NCI-H128 (cell line): ENCODE results near the gene KLC3.
"Not testable (repeated sequence)": the region's sequence is repeated elsewhere in the genome, so short reads cannot be mapped to it uniquely, and the experiment has no call there.

Source experiments
- DNase-seq: peaks from one replicate; lab custom pipeline; 2025; ENCODE audit not compliant: unreplicated experiment; lab: John Stamatoyannopoulos, UW

KLC3 gene

DNA sequence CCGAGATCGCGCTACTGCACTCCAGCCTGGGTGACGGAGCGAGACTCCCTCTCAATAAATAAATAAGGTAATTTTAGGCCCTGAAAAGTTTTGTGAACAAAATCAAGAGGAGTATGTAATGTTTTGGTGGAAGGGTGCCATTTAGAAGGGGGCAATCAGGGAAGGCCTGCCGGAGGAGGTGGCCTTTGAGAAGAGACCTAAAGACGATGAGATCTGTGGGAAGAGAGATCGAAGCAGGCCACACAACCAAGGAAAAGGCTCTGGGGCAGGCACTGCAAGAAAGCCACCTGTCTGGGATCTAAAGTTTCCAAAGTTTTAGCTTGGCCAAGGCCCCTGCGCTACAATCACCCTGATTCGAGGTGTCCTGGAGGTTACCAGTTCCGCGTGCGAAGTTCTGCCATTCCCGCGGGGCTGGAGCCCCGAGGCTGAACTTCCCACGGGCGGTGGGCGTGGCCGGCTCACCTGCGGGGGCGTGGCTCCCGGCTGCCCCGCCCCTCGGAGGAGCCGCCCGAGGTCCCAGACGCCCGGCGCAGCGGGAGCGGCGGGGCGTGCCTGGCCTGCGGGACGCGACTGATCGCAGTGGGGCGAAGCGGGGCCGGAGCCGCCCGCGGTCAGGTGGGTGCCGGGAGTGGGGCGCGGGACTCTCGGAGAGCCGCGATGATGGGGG lies at the start of gene KLC3:
KLC3 (plus strand) TSS at position 519 of the 667 bp plus-strand sequence. CDS start 4,792 bp downstream, outside the sequence.
- peak; percentile 22 for DNase-seq

DNA sequence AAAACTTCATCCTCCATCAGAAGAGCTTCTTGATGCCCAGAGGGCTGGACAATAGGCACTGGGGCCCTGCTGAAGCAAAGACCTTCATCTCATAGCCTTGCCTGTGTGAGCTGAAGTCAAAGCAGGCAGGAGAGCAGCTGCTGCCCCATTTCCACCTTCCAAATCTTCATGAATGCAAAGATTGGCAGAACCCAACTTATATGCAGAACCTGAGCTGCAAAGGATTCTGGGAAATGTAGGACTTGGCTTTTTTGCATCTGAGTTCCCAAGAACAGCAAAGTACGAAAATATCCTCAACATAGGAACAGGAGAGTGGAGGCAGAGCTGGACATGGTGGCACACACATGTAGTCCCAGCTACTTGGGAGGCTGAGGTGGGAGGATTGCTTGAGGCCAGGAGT lies 48.7 kb upstream of the KLC3 start:
- no peak for DNase-seq

DNA sequence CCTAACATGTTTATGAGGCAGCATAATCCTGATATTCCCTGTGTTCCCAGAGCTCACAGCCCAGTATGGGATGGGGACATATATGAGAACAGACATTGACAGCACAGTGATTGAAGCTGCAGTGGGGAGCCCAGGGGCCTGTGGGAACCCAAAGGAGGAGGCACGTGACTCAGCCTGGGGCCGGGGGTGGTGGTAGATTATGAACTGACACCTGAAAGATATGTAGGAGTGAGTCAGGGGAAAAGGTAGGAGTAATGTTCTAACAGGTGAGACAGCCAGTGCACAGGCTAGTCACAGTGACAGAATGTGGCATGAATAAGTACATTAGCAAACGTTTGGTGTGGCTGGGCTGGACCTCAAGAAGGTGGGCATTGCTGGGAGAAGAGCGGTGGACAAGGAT lies 46.9 kb upstream of the KLC3 start:
- DNase-seq, result no peak

DNA sequence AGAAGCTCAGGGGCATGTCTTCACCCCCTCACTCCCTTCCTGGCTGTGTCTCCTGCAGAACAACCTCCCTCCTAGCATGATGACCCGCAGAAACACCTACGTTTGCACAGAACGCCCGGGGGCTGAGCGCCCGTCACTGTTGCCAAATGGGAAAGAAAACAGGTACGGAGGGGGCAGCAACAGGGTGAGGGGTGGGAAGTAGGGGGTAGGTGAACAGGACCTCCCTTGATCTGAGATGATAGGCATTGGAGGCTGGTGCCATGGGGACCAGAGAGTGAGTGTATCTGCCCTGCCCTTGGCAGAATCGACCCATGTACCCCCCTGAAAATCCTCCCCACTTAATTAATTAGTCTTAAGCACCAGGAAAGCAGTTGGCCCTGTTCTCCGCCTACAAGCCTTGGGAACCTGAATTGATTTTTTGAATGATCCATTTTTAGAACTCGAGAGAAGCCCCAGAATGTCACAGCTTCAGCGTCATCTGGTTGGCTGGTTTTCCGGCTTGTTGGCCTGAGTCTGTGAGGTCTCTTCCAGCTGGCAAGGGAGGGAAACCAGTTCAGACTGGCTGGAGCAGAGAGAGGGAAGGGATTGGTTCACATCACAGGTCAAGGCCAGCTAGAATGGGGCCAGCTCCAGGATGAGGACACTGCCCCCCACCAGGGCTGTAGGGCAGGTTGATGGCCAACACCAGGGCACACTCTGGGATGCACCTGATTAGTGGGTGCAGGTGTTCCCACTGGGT lies 46.1 kb upstream of the KLC3 start:
- no peak for DNase-seq

DNA sequence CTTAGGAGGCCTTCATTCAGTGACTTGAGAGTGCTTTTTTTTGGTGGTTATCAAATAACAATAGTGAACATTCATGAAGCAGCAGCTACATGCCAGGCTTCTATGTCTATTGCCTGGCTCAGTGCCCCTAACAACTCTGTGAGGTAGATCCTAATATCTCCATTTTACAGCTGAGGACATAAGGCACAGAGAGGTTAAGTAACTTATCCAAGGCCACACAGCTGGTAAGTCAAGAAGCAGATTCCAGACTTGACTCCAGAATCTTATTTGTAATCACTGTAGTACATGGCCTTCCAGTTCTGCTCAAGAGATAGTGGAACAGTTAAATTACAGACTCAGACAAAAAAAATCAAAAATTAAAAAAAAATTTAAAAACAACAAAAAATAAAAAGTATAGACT lies 44.7 kb upstream of the KLC3 start:
- no peak for DNase-seq

DNA sequence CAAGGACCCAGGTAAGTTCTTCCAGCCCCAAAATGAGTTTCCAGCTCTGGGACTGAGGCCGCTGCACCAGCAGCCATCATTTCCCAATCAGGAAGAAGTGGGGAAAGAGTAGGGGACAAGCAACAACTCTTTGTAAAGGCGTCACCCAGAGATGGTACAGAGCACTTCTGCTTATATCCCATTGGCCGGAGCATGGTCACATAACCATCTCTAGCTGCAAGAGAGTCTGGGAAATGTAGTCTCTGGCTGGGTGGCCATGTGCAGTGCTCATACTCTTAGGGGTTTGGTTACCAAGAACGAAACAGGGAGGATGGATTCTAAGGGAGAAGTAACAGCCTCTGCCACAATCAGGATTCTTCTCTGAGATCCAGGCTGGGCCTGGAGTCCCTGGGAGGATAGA lies 44.2 kb upstream of the KLC3 start:
- no peak for DNase-seq

DNA sequence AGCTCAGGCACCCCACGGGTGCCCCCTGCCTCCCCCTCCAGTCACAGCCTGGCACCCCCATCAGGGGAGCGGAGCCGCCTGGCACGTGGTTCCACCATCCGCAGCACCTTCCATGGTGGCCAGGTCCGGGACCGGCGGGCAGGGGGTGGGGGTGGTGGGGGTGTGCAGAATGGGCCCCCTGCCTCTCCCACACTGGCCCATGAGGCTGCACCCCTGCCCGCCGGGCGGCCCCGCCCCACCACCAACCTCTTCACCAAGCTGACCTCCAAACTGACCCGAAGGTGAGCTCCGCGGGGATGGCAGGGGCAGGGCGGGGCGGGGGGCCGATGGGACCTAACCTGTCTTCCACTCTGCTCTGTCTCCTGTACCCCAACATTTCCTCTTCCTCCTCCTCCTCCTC lies 42.9 kb upstream of the KLC3 start:
- DNase-seq, result no peak

DNA sequence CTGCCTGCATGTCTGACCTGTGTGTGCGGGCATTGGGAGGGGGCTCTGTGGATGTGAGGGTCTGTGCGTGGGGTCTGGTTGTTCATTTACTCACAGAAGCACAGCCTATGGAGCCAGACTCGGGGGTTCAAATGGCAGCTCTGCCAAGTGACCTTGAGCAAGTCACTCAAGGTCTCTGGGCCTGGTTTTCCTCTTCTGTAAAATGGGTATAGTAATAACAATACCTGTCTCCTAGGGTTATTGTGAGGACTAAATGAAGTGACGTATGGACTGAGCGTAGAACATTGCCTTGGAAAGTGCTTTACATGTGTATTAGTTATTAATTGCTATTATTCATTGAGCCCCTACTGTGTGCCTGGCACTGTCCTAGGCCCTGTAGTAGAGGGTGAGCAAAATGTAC lies 42.3 kb upstream of the KLC3 start:
- no peak for DNase-seq

DNA sequence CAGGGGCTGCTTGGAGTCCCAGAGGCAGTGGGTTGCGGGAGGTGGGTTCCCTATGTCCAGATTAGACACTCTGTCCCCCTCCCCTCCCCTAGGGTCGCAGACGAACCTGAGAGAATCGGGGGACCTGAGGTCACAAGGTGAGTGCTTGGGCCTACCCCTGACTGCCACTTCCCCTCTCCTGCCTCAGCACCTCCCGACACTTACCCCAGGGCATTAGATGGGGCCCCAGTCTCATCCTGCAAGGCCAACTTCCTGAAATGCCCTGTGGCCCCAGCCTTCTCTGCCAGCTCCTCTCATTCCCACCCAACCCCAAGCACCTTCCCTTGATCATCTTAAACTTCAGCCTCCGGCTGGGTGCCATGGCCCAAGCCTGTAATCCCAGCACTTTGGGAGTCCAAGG lies 40.8 kb upstream of the KLC3 start:
- no peak for DNase-seq

DNA sequence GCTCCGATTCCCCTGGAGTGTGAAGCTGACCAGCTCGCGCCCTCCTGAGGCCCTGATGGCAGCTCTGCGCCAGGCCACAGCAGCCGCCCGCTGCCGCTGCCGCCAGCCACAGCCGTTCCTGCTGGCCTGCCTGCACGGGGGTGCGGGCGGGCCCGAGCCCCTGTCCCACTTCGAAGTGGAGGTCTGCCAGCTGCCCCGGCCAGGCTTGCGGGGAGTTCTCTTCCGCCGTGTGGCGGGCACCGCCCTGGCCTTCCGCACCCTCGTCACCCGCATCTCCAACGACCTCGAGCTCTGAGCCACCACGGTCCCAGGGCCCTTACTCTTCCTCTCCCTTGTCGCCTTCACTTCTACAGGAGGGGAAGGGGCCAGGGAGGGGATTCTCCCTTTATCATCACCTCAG lies 38.1 kb upstream of the KLC3 start:
- no peak for DNase-seq

DNA sequence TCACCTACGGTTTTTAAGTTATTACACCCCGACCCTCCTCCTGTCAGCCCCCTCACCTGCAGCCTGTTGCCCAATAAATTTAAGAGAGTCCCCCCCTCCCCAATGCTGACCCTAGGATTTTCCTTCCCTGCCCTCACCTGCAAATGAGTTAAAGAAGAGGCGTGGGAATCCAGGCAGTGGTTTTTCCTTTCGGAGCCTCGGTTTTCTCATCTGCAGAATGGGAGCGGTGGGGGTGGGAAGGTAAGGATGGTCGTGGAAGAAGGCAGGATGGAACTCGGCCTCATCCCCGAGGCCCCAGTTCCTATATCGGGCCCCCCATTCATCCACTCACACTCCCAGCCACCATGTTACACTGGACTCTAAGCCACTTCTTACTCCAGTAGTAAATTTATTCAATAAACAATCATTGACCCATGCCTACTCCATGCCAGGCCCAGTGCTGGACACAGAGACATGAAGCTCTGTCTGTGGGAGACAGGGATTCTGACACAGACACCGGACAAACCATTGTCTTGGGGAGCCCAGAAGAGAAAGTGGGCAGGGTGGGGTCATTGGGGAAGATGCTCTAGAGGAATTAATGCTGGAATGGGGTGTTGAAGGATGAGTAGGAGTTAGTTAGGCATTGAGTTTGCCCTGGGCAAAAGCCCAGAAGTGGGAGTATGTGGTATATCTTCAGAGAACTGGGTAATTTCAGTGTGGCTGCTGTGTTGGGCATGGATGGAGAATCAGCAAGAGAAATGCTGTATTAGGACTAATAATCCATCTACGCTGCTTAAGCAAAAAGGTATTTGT lies 37.1 kb upstream of the KLC3 start:
- DNase-seq, result no peak

DNA sequence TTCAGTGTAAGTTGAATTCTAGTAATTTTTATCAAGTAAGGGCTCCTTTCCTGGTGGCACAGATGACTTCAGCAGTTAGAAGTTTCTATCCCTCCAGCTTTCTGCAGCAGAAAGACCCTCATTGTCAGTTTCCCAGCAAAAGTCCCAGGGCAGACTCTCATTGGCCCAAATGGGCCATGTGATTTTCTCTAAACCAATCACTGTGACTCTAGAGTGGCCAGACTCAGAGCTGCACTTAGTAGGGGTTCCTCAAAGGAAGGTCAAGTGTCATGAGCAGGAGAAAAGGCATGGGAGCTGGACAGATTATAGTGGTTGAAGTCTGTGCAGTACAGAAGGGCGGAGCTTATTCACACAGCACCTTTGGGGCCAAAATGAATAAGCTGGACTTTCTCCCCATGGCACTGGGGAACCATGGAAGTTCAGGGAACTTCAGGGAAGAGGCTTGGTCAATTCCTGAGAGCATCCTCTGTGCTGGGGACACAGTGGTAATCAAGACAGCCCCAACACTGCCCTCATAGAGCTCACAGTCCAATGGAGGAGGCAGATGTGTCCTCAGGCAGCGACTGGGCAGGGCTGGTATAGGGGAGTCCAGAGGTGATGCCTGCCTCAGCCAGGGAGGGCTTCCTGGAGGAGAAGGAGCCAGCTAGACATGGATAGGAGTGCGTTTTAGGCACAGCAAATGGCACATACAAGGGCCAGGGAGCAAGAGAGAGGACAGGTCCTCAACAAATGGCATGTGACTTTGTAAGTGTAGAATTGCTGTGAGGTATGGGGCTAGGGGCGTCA lies 36.2 kb upstream of the KLC3 start:
- DNase-seq, result no peak

DNA sequence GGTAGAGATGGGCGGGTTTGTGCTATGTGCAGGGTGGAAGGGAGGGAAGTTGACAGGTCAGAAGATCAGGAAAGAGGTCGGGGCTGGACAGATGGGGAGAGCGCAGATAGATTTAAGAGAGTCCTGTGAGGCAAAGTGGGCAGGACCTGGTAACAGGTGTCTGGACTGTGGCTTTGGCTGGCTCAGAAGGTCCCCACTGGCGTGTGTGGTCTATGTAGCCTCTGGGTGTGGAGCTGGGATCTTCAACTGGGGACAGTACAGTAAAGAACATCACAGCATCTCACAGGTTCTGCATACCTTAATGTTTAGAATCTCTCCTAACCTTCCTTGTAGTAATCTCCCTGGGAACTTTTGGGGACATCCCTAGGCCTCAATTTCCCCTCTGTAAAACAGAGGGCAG lies 35.5 kb upstream of the KLC3 start:
- no peak for DNase-seq

DNA sequence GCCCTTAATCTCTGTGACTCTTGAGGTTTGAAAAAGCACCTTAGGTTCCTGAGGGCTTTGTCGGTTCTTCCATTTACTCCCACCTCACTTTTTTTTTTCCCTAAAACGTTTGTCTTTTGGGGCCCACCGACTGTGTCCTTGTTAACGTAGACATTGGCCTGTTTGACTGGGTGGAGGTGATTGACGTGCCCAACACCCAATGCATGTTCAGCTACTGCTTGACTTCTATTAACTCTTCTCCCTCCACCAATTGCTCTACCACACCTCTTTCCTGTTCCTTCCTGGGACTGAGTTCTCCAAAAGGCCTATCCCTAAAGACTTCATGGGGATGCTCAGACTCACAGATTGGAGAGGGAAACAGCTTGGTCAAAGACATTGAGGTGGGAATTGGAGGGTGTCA lies 35.1 kb upstream of the KLC3 start:
- DNase-seq, result no peak

DNA sequence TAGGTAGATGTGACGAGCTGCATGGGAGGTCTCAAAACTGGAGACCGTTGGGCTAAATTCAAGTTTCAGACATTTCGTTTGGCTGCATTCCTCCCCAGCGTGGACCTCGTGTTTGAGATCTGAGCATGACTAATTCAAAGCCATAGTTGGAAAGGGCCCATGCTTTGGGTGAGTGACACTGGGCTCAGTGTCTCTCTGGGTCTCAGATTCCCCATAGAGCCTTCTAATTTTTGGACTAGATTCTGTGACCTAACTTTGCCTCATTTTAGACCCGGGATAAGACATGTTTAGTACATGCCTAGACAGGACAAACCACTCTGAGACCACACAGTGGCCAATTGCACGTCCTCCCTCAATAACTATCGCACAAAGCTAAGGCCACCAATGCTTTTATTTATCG lies 34.5 kb upstream of the KLC3 start:
- no peak for DNase-seq

DNA sequence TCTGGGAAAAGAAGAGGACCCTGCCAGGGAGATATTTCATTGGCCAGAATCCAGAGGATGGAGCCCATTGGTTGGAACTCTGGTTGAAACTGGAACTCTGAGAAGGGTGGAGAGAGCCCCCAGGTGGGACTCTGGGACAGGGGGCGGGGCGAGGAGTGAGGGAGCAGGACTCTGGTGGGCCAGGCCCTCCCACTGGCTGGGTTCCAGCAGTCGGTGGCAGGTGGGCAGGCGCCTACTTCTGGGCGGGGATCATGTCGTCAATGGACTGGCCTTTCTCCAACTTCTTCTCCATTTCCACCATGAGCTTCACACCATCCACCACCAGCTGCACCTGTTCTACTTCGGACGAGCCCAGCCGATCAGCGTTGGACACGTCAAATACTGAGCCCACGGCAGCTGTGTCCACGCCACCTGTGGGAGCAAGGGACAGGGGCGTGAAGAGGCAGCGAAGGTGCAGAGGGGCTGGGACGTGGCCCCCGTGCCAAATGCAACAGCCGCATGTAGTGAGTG lies 34.0 kb upstream of the KLC3 start:
- DNase-seq, result peak; percentile 63

DNA sequence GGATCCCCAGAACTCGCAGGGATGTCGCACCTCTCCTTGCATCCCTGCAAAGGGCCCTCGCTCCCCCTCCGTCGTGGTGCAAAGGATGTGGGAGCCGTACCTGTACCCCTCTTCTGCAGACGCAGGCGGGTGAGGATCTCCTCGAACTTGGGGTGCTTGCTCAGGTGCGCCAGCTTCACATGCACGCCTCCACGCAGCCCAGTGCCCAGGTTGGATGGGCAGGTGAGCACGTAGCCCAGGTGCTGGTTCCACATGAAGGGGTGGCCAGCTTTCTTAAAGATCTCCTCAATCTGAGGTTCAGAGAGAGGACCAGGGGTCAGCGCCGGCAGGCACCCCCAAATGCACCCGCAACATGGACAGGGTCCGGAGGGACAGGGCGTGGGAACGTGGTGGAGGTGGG lies 33.2 kb upstream of the KLC3 start:
- no peak for DNase-seq

DNA sequence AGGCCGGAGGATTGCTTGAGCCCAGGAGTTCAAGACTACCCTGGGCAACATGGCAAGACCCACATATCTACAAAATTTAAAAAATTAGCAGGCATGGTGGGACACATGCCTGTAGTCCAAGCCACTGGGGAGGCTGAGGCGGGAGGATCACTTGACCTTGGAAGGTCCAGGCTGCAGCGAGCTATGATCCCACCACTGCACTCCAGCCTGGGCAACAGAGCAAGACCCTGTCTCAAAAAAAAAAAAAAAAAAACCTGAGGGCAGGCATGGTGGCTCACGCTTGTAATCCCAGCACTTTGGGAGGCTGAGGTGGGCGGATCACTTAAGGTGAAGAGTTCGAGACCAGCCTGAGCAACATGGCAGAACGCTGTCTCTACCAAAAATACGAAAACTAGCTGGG lies 31.2 kb upstream of the KLC3 start:
- DNase-seq, result not testable (repeated sequence)

DNA sequence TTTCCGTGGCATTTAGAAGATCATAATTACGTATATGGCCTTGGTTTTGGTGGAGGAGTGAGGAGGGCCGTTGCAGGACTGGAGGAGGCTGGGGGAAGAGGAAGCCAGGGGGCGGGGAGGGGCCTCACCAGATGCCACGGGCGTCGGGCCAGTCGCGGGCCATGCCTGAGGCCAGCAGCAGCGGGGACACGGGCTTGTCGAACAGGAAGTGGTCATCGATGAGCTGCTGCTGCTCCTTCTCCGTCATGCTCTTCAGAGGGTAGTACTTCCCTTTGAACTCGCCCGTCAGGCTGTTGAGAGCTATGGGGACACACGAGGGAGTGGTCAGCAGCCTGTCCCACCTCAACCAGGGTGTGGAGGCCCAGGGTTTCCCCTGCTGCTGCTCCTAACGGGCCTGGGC lies 28.9 kb upstream of the KLC3 start:
- no peak for DNase-seq

DNA sequence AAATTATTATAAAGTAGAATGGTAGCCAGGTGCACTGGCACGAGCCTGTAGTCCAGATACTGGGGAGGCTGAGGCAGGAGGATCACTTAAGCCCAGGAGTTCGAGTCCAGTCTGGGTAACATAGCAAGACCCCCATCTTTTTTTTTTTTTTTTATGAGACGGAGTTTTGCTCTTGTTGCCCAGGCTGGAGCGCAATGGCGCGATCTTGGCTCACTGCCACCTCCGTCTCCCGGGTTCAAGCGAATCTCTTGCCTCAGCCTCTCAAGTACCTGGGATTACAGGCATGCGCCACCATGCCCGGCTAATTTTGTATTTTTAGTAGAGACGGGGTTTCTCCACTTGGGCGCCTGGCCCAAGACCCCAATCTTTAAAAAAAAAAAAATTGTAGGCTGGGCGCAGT lies 28.3 kb upstream of the KLC3 start:
- DNase-seq, result not testable (repeated sequence)

DNA sequence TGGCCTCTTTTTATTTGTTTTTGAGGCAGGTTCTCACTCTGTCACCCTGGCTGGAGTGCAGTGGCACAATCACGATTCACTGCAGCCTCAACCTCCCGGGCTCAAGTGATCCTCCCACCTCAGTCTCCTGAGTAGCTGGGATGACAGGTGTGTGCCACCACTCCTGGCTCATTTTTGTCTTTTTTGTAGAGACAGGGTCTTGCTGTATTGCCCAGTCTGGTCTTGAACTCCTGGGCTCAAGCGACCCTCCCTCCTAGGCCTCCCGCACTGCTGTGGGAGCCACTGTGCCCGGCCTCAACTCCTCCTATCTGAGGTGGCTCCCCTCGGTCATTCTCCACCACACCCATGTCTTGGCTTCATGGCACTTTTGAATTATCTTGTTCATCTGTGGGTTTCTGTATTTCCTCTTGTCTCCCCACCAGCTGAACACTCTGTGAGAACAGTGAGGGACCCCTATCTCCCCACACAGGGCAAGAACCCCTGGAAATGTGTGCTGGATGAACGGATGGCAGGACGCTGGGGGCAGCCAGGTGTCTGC lies 25.8 kb upstream of the KLC3 start:
- DNase-seq, result no peak
